Astrocyte (in vitro differentiated cells and primary cell): ENCODE results near the gene SLC9A3. TPM values are rescaled to one million over a fixed set of nuclear protein-coding genes. Genes with fewer than 3 reads are reported as not detected.

Experiments
- DNase-seq: peaks from one replicate; pipeline ENCODE4 v3.0.0-alpha.2; 2010; ENCODE audit warnings: low read depth
- FAIRE-seq: peaks from 2 replicates; lab custom pipeline; 2011; peaks lifted over from hg19 to GRCh38; lab: Jason Lieb, UNC
- H2AFZ ChIP-seq: 2 replicates; pipeline ENCODE4 v1.6.0; 2012; ENCODE audit warnings: low read depth, low read length, inconsistent platforms
- H3K27ac ChIP-seq: 2 replicates; pipeline ENCODE4 v1.5.1; 2011; ENCODE audit warnings: low read depth, low read length, inconsistent platforms
- H3K27me3 ChIP-seq: 2 replicates; pipeline ENCODE4 v1.6.0; 2011; ENCODE audit warnings: low read length, inconsistent platforms; ENCODE audit not compliant: insufficient read depth
- H3K36me3 ChIP-seq: 2 replicates; pipeline ENCODE4 v1.5.1; 2011; ENCODE audit warnings: low read length, inconsistent platforms; ENCODE audit not compliant: insufficient read depth
- H3K4me1 ChIP-seq: 2 replicates; pipeline ENCODE4 v1.5.1; 2011; ENCODE audit warnings: low read length, inconsistent platforms; ENCODE audit not compliant: insufficient read depth
- H3K4me2 ChIP-seq: 2 replicates; pipeline ENCODE4 v1.6.0; 2012; ENCODE audit warnings: low read length, inconsistent platforms
- H3K4me3 ChIP-seq: 2 replicates; pipeline ENCODE4 v1.5.1; 2011; ENCODE audit warnings: low read depth, mild to moderate bottlenecking, low read length, inconsistent platforms; ENCODE audit not compliant: insufficient read depth
- H3K79me2 ChIP-seq: 2 replicates; pipeline ENCODE4 v1.6.0; 2012; ENCODE audit warnings: mild to moderate bottlenecking, low read length, inconsistent platforms; ENCODE audit not compliant: insufficient read depth
- H3K9ac ChIP-seq: 2 replicates; pipeline ENCODE4 v1.6.0; 2012; ENCODE audit warnings: mild to moderate bottlenecking, low read length, inconsistent platforms
- H3K9me3 ChIP-seq: 2 replicates; pipeline ENCODE4 v1.5.1; 2012; ENCODE audit warnings: low read depth, mild to moderate bottlenecking, low read length, inconsistent platforms; ENCODE audit not compliant: insufficient read depth
- H4K20me1 ChIP-seq: 2 replicates; pipeline ENCODE4 v1.6.0; 2012; ENCODE audit warnings: low read length, inconsistent platforms; ENCODE audit not compliant: insufficient read depth
- H3K27ac Mint-ChIP-seq: one replicate; pipeline ENCODE4 v1.8.0; 2021; ENCODE audit warnings: mild to moderate bottlenecking, mixed read lengths; ENCODE audit not compliant: unreplicated experiment
- H3K27me3 Mint-ChIP-seq: one replicate; pipeline ENCODE4 v1.8.0; 2021; ENCODE audit warnings: low read depth, mixed read lengths; ENCODE audit not compliant: unreplicated experiment
- H3K36me3 Mint-ChIP-seq: one replicate; pipeline ENCODE4 v1.8.0; 2021; ENCODE audit warnings: low read depth, mixed read lengths; ENCODE audit not compliant: unreplicated experiment
- H3K4me1 Mint-ChIP-seq: one replicate; pipeline ENCODE4 v1.8.0; 2021; ENCODE audit warnings: low read depth, mixed read lengths; ENCODE audit not compliant: unreplicated experiment
- H3K4me3 Mint-ChIP-seq: one replicate; pipeline ENCODE4 v1.8.0; 2021; ENCODE audit warnings: mild to moderate bottlenecking, moderate library complexity, mixed read lengths; ENCODE audit not compliant: unreplicated experiment
- H3K9me3 Mint-ChIP-seq: one replicate; pipeline ENCODE4 v1.8.0; 2021; ENCODE audit warnings: mild to moderate bottlenecking, mixed read lengths; ENCODE audit not compliant: unreplicated experiment
- CTCF ChIP-seq: IDR thresholded peaks from 2 replicates; pipeline ENCODE4 v1.5.1; 2011; ENCODE audit warnings: low read depth, mild to moderate bottlenecking, inconsistent platforms, low read length, moderate library complexity; ENCODE audit not compliant: insufficient read depth
- EZH2 ChIP-seq: IDR thresholded peaks from 2 replicates; pipeline ENCODE4 v1.6.1; 2012; ENCODE audit warnings: mild to moderate bottlenecking, low read length, inconsistent platforms; ENCODE audit not compliant: insufficient read depth
- total RNA-seq: library from RNA; stranded (reverse); gene quantifications from 2 replicates; pipeline ENCODE4 v1.2.1, GENCODE V29; 2021

The SLC9A3 gene
- total RNA-seq, 1 donor from 2014 or later: 1.0 TPM

DNA sequence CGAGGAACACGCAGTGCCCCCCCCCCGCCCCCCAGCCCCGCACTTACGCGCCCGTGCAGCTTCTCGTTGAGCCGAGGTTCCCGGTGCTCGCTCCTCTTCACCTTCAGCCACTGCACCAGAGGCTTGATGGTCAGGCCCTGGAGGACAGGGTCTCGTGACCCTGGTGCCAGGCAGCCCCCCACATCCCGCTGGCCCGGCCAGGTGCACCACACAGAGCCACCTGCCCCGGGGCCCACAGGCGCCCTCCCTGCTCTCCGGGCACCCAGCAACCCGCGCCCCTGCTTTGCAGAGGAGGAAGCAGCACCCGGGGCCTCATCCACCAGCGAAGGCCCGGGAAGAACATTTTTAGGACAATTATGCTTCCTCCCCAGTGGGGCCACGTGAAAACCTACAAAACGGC, 42.2 kb downstream of the SLC9A3 start:
- H3K27me3 Mint-ChIP-seq: peaks cover 14% of the 10 kb centered on the region
- TF ChIP-seq CTCF: no peak
- TF ChIP-seq EZH2: no peak
- Histone ChIP-seq H3K9ac (no peak overlapping the region), H2AFZ (no peak overlapping the region), H3K4me1 (no peaks in the 10 kb centered on the region), H3K4me3 (no peak overlapping the region), H3K79me2 (no peaks in the 10 kb centered on the region), H3K9me3 (no peaks in the 10 kb centered on the region), H3K36me3 (no peaks in the 10 kb centered on the region), H3K27ac (no peak overlapping the region), H3K27me3 (no peaks in the 10 kb centered on the region), H4K20me1 (no peaks in the 10 kb centered on the region), H3K4me2 (no peak overlapping the region)
- H3K36me3 Mint-ChIP-seq: peaks cover 1% of the 10 kb centered on the region
- no peak overlapping the region for H3K4me3 Mint-ChIP-seq
- no peaks in the 10 kb centered on the region for H3K9me3 Mint-ChIP-seq
- no peak overlapping the region for H3K27ac Mint-ChIP-seq
- no peaks in the 10 kb centered on the region for H3K4me1 Mint-ChIP-seq
- DNase-seq (no peak), FAIRE-seq (no peak)

DNA sequence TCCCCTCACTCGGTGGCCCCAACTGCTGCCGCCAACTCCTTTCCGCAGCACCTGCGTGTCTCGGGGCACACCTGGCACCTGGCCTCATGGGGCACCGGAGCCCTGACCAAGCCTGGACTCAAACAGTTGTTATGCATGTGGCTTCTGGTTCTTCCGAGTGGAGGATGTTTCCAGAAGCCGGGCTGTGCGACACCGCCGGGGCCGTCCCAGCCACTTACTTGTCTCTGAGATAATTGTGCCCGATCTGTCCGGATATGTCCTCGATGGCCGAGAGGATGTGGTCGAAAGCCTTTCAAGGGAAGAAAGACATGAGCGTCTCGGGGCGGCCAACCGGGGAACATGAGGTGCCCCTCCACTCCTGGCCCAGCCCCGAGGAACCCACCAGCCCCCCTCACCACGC, 42.9 kb downstream of the SLC9A3 start:
- DNase-seq: no peak
- Mint-ChIP-seq H3K27me3 (peaks cover 16% of the 10 kb centered on the region), H3K9me3 (no peaks in the 10 kb centered on the region), H3K36me3 (peaks cover 1% of the 10 kb centered on the region), H3K4me3 (no peak overlapping the region), H3K27ac (no peak overlapping the region), H3K4me1 (no peaks in the 10 kb centered on the region)
- no peaks in the 10 kb centered on the region for H3K4me1 ChIP-seq
- FAIRE-seq: no peak
- H3K36me3 ChIP-seq: no peaks in the 10 kb centered on the region
- H3K9ac ChIP-seq: no peak overlapping the region
- H2AFZ ChIP-seq: no peak overlapping the region
- H3K79me2 ChIP-seq: no peaks in the 10 kb centered on the region
- TF ChIP-seq CTCF: no peak
- no peak for TF ChIP-seq EZH2
- no peaks in the 10 kb centered on the region for H3K9me3 ChIP-seq
- no peaks in the 10 kb centered on the region for H4K20me1 ChIP-seq
- no peak overlapping the region for H3K4me2 ChIP-seq
- no peaks in the 10 kb centered on the region for H3K27me3 ChIP-seq
- no peak overlapping the region for H3K4me3 ChIP-seq
- no peak overlapping the region for H3K27ac ChIP-seq

- no peak overlapping the region for H3K27ac Mint-ChIP-seq
- FAIRE-seq (no peak), DNase-seq (no peak)
- Histone ChIP-seq H3K79me2 (no peaks in the 10 kb centered on the region), H3K9me3 (no peaks in the 10 kb centered on the region), H4K20me1 (peaks cover 12% of the 10 kb centered on the region), H3K4me3 (no peak overlapping the region), H2AFZ (no peak overlapping the region), H3K36me3 (no peaks in the 10 kb centered on the region), H3K4me2 (no peak overlapping the region), H3K27me3 (peaks cover 6% of the 10 kb centered on the region), H3K27ac (no peak overlapping the region), H3K4me1 (no peaks in the 10 kb centered on the region), H3K9ac (no peak overlapping the region)
- no peak overlapping the region for H3K4me3 Mint-ChIP-seq
- no peaks in the 10 kb centered on the region for H3K4me1 Mint-ChIP-seq
- TF ChIP-seq CTCF (no peak), EZH2 (no peak)
- no peaks in the 10 kb centered on the region for H3K9me3 Mint-ChIP-seq
- peaks cover 1% of the 10 kb centered on the region for H3K36me3 Mint-ChIP-seq
- H3K27me3 Mint-ChIP-seq: peaks cover 12% of the 10 kb centered on the region
Measured at GRCh38 chr5:479566-480319, 44.5 kb downstream of the SLC9A3 start.
